Caco-2 (cell line): ENCODE results near the gene PPP1R3G. TPM values are rescaled to one million over a fixed set of nuclear protein-coding genes. Genes with fewer than 3 reads are reported as not detected.

ENCODE experiments used
- BruUV-seq: library from RNA; stranded (reverse); fragments of 400-500 nt; replicated peaks from 2 replicates; lab custom pipeline; 2021; lab: Mats Ljungman, UMichigan
- CTCF ChIA-PET: fragments of 300-600 bp; sonication (Branson Sonifier 250); formaldehyde crosslinking; loops from one replicate; lab custom pipeline; 2022; ENCODE audit warnings: antibody characterized with exemption; lab: Charles Lee
- POLR2A ChIA-PET: fragments of 300-600 bp; sonication (Branson Sonifier 250); formaldehyde crosslinking; loops from one replicate; lab custom pipeline; 2022; ENCODE audit warnings: antibody characterized with exemption; lab: Charles Lee
- DNase-seq, 2 experiments: peaks; one replicate each; pipeline versions ENCODE4 v3.0.0 to v3.0.0-alpha.2; 2020 to 2022
- H3K27me3 ChIP-seq: replicated peaks from 2 replicates; pipeline ENCODE4 v1.6.0; 2011; ENCODE audit warnings: low read length; ENCODE audit not compliant: control insufficient read depth, insufficient read depth
- H3K36me3 ChIP-seq: 2 replicates; pipeline ENCODE4 v1.5.1; 2011; ENCODE audit warnings: low read length; ENCODE audit not compliant: control insufficient read depth, insufficient read depth
- H3K4me1 ChIP-seq: fragments of 250-450 bp; sonication (Bioruptor Pico); 2 replicates; pipeline ENCODE4 v1.5.1; 2020; ENCODE audit warnings: mild to moderate bottlenecking
- H3K4me3 ChIP-seq: 2 replicates; pipeline ENCODE4 v1.5.1; 2011; ENCODE audit warnings: low read depth, mild to moderate bottlenecking, control low read depth, low read length
- H3K9me3 ChIP-seq: fragments of 250-450 bp; sonication (Bioruptor Pico); 2 replicates; pipeline ENCODE4 v1.5.1; 2020; ENCODE audit warnings: mild to moderate bottlenecking, moderate library complexity
- H3K27ac Mint-ChIP-seq: one replicate; pipeline ENCODE4 v1.8.0; 2022; ENCODE audit warnings: mixed read lengths; ENCODE audit not compliant: unreplicated experiment
- H3K27me3 Mint-ChIP-seq: one replicate; pipeline ENCODE4 v1.8.0; 2022; ENCODE audit warnings: mixed read lengths; ENCODE audit not compliant: insufficient read depth, unreplicated experiment
- H3K36me3 Mint-ChIP-seq: one replicate; pipeline ENCODE4 v1.8.0; 2022; ENCODE audit warnings: mild to moderate bottlenecking, mixed read lengths; ENCODE audit not compliant: insufficient read depth, unreplicated experiment
- H3K4me1 Mint-ChIP-seq: one replicate; pipeline ENCODE4 v1.8.0; 2022; ENCODE audit warnings: low read depth, mixed read lengths; ENCODE audit not compliant: unreplicated experiment
- H3K4me3 Mint-ChIP-seq: one replicate; pipeline ENCODE4 v1.8.0; 2022; ENCODE audit warnings: mild to moderate bottlenecking, moderate library complexity, mixed read lengths; ENCODE audit not compliant: unreplicated experiment
- H3K9me3 Mint-ChIP-seq: one replicate; pipeline ENCODE4 v1.8.0; 2022; ENCODE audit warnings: mixed read lengths; ENCODE audit not compliant: unreplicated experiment
- intact Hi-C: fragments of 100-400 bp; cut with micrococcal nuclease; formaldehyde crosslinking; loops from one replicate; pipeline ENCODE4 v1.10.0; 2022; ENCODE audit not compliant: unreplicated experiment
- total RNA-seq: library from RNA; stranded (reverse); gene quantifications from 2 replicates; pipeline ENCODE4 v1.2.3, GENCODE V29; 2022
- TF ChIP-seq, protein P1 (sequence below), 2 experiments: fragments of 200-600 bp in 1 of 2; IDR thresholded peaks; 1 replicate in 1 of 2; 2 replicates in 1 of 2; pipeline versions ENCODE4 v1.5.1 to v1.8.0; 2011 to 2022; ENCODE audit warnings: antibody characterized with exemption in 1 of 2, control low read depth in 1 of 2, inconsistent platforms in 1 of 2, low read depth in 1 of 2, low read length in 1 of 2, mild to moderate bottlenecking in 1 of 2, moderate library complexity in 1 of 2; ENCODE audit not compliant: insufficient read depth in 1 of 2, severe bottlenecking in 1 of 2, unreplicated experiment in 1 of 2

The PPP1R3G gene
- total RNA-seq, 1 experiment from 2014 or later, result 0.18 TPM

DNA sequence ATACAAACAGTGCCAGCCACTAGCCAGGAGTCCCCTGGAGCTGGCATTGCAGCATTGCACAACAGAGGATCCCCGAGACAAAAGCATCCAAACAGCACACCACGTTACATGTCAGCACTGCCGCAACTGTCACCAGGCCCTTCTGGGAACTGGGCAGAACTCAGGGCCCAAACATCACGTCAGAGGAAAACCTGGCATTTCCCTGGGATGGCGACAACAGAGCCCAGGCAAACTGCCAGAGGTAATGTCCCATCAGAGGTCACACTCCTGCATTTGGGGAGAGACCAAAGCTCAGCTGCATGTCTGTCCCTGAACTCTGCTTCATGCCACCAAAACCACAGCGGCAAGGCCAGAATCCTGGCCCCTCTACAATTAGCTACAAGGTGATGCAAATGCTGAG lies 36.3 kb downstream of the PPP1R3G start:
- Histone ChIP-seq H3K4me1 (peaks cover 25% of the 10 kb centered on the region), H3K9me3 (no peaks in the 10 kb centered on the region), H3K4me3 (no peak overlapping the region), H3K27me3 (no peaks in the 10 kb centered on the region), H3K36me3 (no peaks in the 10 kb centered on the region)
- ChIA-PET CTCF (no interaction called here), POLR2A (no interaction called here)
- H3K27me3 Mint-ChIP-seq, result no peaks in the 10 kb centered on the region
- BruUV-seq, result no TSS peak
- peaks cover 16% of the 10 kb centered on the region for H3K4me1 Mint-ChIP-seq
- H3K36me3 Mint-ChIP-seq, result peaks cover 5% of the 10 kb centered on the region
- intact Hi-C loops, result no loop called here
- no peaks in the 10 kb centered on the region for H3K9me3 Mint-ChIP-seq
- DNase-seq, result no peak
- no peak overlapping the region for H3K4me3 Mint-ChIP-seq
- TF ChIP-seq, protein P1, sequence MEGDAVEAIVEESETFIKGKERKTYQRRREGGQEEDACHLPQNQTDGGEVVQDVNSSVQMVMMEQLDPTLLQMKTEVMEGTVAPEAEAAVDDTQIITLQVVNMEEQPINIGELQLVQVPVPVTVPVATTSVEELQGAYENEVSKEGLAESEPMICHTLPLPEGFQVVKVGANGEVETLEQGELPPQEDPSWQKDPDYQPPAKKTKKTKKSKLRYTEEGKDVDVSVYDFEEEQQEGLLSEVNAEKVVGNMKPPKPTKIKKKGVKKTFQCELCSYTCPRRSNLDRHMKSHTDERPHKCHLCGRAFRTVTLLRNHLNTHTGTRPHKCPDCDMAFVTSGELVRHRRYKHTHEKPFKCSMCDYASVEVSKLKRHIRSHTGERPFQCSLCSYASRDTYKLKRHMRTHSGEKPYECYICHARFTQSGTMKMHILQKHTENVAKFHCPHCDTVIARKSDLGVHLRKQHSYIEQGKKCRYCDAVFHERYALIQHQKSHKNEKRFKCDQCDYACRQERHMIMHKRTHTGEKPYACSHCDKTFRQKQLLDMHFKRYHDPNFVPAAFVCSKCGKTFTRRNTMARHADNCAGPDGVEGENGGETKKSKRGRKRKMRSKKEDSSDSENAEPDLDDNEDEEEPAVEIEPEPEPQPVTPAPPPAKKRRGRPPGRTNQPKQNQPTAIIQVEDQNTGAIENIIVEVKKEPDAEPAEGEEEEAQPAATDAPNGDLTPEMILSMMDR (IDR thresholded peaks at IDR 0.05; ENCODE audit: insufficient read depth in 1 of 2, low read depth in 1 of 2, low read length in 1 of 2, severe bottlenecking in 1 of 2, unreplicated experiment in 1 of 2), result no peak
- H3K27ac Mint-ChIP-seq, result no peak overlapping the region

DNA sequence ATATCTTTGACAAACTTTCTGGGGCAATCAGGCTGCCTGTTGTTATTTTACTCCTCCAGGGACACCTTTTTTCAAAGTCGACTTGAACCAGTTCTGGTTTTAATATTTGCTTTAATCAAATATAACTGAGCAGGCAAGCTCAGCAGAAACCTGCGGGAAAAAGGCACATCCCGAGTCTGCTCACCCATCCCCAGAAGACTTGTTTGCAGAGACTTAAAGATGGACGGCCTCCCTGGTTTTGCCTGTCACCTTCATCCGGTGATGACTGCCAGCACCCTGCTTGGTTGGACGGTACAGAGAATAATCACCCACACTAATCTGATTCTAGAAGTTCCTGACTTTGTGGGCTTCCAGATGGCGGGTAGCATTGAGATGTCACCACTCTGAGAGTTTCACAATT lies 36.8 kb downstream of the PPP1R3G start:
- TF ChIP-seq, protein P1 (IDR thresholded peaks at IDR 0.05; ENCODE audit: insufficient read depth in 1 of 2, low read depth in 1 of 2, low read length in 1 of 2, severe bottlenecking in 1 of 2, unreplicated experiment in 1 of 2), result no peak
- Mint-ChIP-seq H3K4me3 (no peak overlapping the region), H3K9me3 (no peaks in the 10 kb centered on the region), H3K36me3 (peaks cover 5% of the 10 kb centered on the region), H3K27ac (no peak overlapping the region), H3K4me1 (peaks cover 19% of the 10 kb centered on the region), H3K27me3 (no peaks in the 10 kb centered on the region)
- peaks cover 30% of the 10 kb centered on the region for H3K4me1 ChIP-seq
- ChIA-PET POLR2A (no interaction called here), CTCF (no interaction called here)
- H3K36me3 ChIP-seq, result no peaks in the 10 kb centered on the region
- intact Hi-C loops, result no loop called here
- no peak for DNase-seq
- no peaks in the 10 kb centered on the region for H3K27me3 ChIP-seq
- no peaks in the 10 kb centered on the region for H3K9me3 ChIP-seq
- H3K4me3 ChIP-seq, result no peak overlapping the region
- BruUV-seq, result no TSS peak

DNA sequence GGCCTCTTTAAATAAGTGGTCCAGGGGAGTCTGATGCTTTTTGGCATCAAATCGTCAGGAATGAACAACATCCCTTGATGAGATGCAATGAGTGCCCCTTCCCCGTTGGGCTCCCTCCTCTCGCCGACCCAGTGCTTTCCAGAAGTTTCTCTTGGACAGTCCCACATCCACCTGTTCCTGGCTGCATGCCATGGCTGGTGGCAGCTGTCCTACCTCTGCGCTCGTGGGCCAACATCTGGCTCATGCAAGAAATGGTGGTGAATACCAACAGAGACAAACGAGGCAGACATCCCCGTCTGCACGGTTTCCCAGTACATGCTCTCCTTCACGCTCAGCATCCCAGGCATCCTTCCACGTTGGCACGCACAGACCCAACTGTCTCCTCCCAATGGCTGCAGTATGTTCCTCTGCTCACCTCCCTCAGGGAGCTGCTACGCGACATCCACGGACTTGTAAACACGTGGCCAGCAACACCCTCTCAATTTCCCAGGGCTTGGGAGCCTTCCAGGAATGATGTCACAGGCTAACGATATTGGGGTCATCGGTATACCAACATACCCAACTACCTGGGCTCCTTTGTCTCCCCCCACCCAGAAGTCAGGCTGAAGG lies 37.5 kb downstream of the PPP1R3G start:
- no peaks in the 10 kb centered on the region for H3K36me3 ChIP-seq
- TF ChIP-seq, protein P1 (IDR thresholded peaks at IDR 0.05; ENCODE audit: insufficient read depth in 1 of 2, low read depth in 1 of 2, low read length in 1 of 2, severe bottlenecking in 1 of 2, unreplicated experiment in 1 of 2), result no peak
- H3K27me3 Mint-ChIP-seq, result no peaks in the 10 kb centered on the region
- BruUV-seq, result no TSS peak
- H3K27ac Mint-ChIP-seq, result peak overlapping the region; percentile 51
- H3K4me1 ChIP-seq, result peaks cover 33% of the 10 kb centered on the region
- H3K4me3 ChIP-seq, result no peak overlapping the region
- ChIA-PET POLR2A (no interaction called here), CTCF (no interaction called here)
- H3K9me3 ChIP-seq, result no peaks in the 10 kb centered on the region
- H3K27me3 ChIP-seq, result no peaks in the 10 kb centered on the region
- H3K4me1 Mint-ChIP-seq, result peaks cover 19% of the 10 kb centered on the region
- no peaks in the 10 kb centered on the region for H3K9me3 Mint-ChIP-seq
- H3K4me3 Mint-ChIP-seq, result no peak overlapping the region
- intact Hi-C loops, result no loop called here
- peaks cover 5% of the 10 kb centered on the region for H3K36me3 Mint-ChIP-seq
- DNase-seq, result no peak
